NCI-H2171 (cell line): ENCODE results near the gene MEST.
"Not testable (repeated sequence)": the region's sequence is repeated elsewhere in the genome, so short reads cannot be mapped to it uniquely, and the experiment has no call there.

Experiments used
- DNase-seq: peaks from one replicate; lab custom pipeline; 2025; lab: John Stamatoyannopoulos, UW

Gene MEST, protein sequence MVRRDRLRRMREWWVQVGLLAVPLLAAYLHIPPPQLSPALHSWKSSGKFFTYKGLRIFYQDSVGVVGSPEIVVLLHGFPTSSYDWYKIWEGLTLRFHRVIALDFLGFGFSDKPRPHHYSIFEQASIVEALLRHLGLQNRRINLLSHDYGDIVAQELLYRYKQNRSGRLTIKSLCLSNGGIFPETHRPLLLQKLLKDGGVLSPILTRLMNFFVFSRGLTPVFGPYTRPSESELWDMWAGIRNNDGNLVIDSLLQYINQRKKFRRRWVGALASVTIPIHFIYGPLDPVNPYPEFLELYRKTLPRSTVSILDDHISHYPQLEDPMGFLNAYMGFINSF

DNA sequence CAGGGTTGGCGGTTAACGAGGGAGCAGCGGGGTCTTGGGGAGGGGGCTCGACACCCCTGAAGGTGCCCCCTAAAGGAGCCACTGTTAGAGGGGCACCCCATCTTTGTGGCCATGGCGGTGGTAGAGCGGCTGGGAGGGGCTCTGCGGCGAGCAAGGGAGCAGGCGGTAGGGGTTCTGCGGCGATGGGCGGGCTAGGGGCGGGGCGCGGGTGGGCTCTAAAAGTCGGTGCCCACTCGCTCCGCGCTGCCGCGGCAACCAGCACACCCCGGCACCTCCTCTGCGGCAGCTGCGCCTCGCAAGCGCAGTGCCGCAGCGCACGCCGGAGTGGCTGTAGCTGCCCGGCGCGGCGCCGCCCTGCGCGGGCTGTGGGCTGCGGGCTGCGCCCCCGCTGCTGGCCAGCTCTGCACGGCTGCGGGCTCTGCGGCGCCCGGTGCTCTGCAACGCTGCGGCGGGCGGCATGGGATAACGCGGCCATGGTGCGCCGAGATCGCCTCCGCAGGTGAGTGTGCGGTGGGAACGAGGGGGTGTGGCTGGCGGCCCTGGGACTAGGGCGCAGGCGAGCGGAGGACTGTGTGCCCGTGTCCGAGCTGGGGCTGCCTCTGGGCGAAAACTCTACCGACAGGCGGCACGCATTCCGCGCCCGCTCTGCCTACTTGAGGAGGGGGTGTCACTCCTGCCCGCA, at the start of gene MEST:
MEST (plus strand) TSS at position 245 of the 682 bp plus-strand sequence; CDS start at position 474, 229 bp downstream.
- peak; percentile 21 for DNase-seq

- DNase-seq, result no peak
Measured at GRCh38 chr7:130442601-130443000, 49.3 kb upstream of the MEST start.

DNA sequence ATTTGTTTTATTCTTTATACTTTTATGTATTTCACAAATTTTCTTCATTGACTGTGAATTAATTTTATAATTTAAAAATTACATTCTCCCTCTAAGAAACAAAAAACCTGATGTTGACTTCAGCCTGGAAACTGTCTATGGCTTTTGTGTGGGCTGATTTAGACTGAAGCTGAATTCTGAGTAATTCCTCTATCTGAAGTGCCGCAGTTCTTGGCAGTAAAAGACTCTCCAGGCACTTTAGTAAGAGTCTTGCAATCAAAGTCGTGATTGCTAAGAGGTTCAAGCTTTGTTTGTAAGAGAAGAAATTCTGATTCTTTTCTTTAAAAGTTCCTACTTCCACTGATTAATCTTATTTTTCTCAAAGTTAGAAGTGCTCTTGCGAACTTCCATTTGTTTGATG, 47.7 kb upstream of the MEST start:
- no peak for DNase-seq

GRCh38 chr7:130444751-130445407, 47.0 kb upstream of the MEST start:
- DNase-seq, result no peak

DNA sequence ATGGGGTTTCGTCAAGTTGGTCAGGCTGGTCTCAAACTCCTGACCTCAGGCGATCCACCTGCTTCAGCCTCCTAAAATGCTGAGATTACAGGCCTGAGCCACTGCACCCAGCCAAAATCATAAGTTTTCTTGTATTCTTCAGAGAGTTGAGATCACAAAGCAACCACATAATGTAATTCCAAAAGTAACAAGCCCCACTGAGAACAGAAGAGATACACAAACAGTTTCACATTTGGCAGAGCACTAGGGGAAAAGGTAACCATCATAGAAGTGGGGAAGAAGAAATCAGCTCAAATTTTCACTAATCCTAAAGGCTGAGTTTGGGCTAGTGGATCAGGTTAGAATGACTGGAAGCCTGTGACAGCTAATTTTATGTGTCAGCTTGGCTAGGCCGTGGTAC, 45.6 kb upstream of the MEST start:
- DNase-seq, result no peak

DNA sequence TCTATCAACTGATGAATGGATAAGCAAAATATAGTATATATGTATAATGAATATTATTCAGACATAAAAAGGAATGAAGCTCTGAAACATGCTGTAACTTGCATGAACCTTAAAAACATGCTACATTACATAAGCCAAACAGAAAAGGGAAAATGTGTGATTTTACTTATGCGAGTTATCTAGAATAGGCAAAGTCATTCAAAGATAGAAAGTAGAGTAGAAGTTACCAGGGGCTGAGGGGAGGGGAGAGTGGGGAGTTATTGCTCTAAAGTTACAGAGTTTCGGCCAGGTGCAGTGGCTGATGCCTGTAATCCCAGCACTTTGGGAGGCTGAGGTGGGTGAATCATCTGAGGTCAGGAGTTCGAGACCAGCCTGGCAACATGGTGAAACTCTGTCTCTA, 40.5 kb upstream of the MEST start:
- DNase-seq, result not testable (repeated sequence)

- no peak for DNase-seq
Measured at GRCh38 chr7:130452951-130453350, 38.9 kb upstream of the MEST start.

- no peak for DNase-seq
Measured at GRCh38 chr7:130454959-130455358, 36.9 kb upstream of the MEST start.

DNA sequence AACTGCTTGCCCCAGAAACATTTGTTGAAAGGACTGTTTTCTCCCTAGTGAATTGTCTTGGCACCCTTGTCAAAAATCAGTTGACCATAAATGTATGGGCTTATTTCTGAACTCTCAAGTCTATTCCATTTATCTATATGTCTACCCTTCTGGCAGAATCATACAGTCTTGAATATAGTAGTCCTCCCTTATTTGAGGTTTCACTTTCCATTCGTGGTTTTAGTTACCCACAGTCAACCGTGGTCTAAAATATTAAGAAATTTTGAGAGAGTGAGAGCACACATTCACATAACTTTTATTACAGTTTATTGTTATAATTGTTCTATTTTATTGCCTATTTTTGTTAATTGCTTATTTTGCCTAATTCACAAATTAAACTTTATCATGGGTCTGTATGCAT, 33.6 kb upstream of the MEST start:
- no peak for DNase-seq

GRCh38 chr7:130461272-130461671, 30.6 kb upstream of the MEST start:
- DNase-seq, result no peak

- DNase-seq, result no peak
Measured at GRCh38 chr7:130463553-130464434, 28.1 kb upstream of the MEST start.

- no peak for DNase-seq
Measured at GRCh38 chr7:130468612-130469011, 23.3 kb upstream of the MEST start.

DNA sequence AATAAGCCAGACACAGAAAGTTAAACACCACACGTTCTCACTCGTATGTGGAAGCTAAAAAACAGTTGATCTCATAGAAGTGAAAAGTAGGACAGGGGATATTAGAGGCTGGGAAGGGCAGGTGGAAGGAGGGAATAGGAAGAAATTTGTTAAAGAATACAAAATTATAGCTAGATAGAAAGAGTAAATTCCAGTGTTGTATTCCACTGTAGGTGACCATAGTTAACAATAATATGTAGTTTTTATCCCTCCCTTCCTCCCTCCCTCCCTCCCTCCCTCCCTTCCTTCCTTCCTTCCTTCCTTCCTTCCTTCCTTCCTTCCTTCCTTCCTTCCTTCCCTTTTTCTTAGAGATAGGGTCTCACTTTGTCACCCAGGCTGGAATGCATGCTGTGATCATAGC, 19.9 kb upstream of the MEST start:
- DNase-seq, result no peak

DNA sequence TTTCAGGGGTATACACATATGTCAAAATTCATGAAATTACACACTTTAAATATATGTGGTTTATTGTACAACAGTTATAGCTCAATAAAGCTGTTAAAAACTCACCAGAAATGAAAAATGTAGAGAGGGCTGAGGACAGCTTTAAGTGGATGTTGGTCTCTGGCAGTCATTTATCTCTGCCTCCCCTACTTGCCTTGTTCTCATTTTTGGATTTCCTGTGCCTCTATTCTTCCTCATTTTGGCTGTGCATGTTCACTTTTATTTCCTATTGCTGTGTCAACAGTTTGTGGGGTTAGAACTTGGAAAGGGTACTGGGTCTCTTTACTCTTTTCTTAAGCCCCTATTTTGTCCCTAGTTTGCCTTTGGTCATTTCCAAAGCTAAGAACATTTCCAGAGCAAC, 18.6 kb upstream of the MEST start:
- no peak for DNase-seq

DNA sequence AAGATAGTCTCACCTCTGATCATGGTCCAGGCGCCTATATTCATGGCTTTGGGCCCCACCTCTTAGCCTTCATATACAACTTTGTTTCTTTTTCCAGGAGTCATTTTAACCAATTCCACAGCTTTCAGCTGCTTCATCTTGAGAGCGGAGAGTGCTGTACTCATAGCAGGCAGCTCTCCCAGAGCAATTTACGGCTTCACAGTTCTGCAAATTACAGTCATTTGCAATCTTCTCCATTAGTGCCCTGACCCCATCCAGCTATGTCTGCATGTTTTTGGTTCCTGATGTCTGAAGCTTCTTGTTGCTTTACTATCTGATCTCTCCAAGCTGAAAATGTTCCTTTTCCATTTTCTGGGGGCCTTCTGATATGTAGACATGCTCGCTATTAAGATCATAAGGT, 18.0 kb upstream of the MEST start:
- DNase-seq, result no peak

GRCh38 chr7:130475776-130476175, 16.1 kb upstream of the MEST start:
- DNase-seq, result no peak

DNA sequence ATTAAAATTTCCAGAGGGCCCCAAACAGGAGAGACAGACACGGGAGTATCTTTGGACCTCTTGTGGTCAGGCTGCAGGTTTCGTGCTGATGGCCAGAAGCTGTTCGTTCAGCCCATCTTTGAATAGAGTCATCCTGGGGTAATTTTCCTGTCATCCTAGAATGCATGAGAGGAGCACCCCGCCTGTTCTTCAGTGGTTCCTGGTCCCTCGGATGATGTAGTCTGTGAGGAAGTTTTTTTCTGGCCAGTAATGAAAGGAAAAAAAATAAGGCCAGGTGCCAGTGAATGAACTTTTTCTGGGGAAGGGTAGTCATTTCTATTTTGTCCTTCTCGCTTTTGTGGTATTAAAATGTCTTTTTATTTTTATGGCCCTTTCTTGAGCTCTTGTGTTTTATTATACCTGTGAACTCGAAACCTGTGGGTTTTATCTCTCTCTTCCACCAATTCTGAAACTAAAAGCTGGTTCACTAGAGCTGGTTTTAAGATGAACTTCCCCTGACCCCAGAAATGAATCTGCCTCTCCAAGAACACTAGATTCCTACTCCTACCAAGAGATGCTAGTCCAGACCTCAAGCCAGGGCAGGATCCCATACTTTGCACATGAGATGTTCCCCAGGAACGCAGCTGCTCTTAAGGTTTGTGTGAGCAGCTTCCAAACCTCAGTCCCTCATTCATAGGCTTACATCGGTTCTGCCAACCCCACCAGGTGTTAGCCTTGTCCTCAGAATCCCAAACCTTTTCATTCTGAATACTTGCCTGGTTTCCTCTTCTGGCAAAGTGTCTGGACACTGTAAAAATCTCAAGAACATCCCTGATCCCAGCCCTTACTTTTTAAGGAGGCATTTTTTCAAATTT, 15.4 kb upstream of the MEST start:
- DNase-seq, result no peak

DNA sequence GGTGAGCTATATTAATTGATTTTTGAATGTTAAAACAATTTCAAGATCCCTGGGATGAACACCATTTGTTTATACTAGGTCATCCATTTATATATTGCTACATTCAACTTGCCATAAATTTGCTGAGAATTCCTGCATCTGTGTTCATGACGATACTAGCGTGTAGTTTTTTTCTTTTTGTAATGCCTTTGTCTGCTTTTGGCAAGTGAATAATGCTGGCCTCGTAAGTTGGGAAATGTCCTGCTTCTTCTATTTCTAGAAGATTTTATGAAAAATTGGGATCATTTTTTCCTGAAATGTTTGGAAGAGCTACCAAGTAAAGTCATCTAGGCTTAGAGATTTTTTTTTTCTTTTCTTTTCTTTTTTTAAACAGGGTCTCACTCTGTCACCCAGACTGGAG, 12.9 kb upstream of the MEST start:
- DNase-seq, result no peak

DNA sequence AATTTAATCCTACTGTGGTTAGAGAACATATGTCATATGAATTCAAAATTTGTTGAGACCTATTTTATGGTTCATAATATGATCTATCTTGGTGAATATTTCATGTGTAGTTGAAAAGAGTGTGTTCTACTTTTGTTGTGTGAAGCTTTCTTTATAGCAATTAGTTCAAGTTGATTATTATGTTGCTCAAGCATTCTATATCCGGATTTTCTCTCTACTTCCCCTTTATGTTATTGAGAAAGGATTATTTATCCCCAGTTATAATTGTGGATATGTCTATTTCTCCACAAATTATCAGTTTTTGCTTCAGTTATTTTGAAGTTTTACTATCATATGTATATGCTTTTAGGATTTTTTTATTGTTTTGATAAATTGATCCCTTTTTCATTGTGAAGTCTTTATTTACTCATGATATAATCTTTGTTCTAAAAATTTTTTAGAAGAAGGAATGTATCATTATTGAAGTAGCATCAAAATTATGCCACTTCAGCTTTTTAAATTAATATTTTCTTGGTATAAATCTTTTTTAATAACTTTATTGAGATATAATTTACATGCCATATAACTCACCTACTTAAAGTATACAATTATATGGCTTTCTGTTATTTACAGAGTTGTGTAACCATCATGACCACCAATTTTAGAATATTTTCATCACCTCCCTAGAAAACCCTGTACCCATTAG, 12.0 kb upstream of the MEST start:
- no peak for DNase-seq

- DNase-seq, result no peak
Measured at GRCh38 chr7:130481898-130482297, 10.0 kb upstream of the MEST start.

GRCh38 chr7:130483031-130483430, 8.9 kb upstream of the MEST start:
- DNase-seq, result no peak
